Measurements from ENCODE around the gene ASXL1.

GRCh38 chr20:32455901-32456701, 98.0 kb downstream of the ASXL1 start:
- TF ChIP-seq POLR2A (IDR thresholded peaks at IDR 0.05; ENCODE audit: low read depth, low read length) (no peak), TAF1 (IDR thresholded peaks at IDR 0.05; ENCODE audit: borderline replicate concordance, low read depth, low read length) (no peak), POLR2AphosphoS5 (IDR thresholded peaks at IDR 0.05; ENCODE audit: low read depth, low read length) (no peak)
